ENCODE data around the gene OR8U1. TPM values are rescaled to one million over a fixed set of nuclear protein-coding genes. Genes with fewer than 3 reads are reported as not detected.

Gene OR8U1
- total RNA-seq, result not detected

DNA sequence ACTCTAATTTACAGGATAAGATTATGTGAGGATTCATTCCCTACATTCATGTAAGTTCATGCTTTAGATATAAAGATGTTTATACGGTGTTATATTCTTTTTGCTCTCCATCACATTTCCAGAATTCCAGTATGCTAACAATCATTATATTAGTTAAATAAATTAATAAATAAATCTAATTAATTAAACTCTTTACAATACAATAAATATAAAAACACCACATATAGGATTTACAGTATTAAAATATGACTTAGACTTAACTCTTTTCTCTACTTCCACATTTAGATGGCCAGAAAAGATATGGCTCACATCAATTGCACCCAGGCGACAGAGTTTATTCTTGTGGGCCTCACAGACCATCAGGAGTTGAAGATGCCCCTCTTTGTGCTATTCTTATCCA, at the start of gene OR8U1:
Gene OR8U1, plus strand, starts transcription at position 301 of the 400 bp plus-strand sequence. Its CDS starts 0 bp downstream, at position 301.
- TF ChIP-seq, protein P1, sequence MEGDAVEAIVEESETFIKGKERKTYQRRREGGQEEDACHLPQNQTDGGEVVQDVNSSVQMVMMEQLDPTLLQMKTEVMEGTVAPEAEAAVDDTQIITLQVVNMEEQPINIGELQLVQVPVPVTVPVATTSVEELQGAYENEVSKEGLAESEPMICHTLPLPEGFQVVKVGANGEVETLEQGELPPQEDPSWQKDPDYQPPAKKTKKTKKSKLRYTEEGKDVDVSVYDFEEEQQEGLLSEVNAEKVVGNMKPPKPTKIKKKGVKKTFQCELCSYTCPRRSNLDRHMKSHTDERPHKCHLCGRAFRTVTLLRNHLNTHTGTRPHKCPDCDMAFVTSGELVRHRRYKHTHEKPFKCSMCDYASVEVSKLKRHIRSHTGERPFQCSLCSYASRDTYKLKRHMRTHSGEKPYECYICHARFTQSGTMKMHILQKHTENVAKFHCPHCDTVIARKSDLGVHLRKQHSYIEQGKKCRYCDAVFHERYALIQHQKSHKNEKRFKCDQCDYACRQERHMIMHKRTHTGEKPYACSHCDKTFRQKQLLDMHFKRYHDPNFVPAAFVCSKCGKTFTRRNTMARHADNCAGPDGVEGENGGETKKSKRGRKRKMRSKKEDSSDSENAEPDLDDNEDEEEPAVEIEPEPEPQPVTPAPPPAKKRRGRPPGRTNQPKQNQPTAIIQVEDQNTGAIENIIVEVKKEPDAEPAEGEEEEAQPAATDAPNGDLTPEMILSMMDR (IDR thresholded peaks at IDR 0.05; ENCODE audit: low read depth), result no peak

DNA sequence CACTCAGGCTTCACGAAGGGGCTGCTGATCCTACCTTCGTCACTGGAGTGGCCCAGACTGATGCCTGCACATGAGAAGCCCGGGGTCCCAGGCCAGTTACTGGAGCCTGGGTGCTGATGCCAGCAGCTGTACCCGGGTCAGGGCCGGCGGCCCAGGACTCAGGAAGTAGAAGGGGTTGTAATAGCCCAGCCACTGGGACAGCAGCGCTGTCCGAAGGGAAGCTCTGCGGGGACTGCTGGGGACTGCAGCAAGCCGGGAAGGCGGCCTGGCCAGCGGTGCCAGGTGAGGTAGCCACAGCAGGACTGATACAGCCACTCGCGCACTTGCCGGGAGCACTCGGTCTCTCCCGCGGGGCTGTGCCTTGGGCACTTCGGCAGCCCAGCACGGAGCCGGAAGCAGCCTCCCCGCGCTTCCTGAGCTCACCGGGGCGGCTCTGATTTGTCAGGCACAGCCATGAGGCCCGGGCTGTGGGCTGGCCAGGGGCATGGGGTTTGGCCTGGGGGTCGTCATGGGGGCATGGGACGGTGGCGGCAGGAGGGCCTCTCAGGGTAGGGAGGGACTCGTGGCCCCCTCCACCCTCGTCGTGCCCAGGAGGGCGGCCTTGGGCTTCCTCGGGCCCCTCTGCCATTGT, 43.4 kb upstream of the OR8U1 start:
- TF ChIP-seq, protein P1 (IDR thresholded peaks at IDR 0.05; ENCODE audit: low read depth), result no peak

DNA sequence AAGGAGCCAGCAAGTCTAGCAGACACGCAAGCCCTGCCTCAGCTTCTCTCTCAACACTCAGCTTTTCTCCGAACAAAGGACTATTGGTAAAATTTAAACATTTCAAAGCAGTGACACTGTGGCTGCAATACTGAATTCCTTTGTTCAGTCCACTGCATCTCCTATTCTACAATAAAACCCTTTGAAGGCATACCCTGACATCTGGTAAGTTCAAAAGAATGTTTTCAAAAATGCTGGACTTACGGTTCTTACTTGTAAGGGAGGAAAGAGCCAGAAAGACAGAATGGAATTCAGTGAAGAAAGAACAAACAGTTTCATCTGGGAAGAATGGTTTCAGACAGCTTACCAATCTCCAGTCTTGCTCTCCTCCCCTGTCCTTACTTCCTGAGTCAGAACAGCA, 42.3 kb upstream of the OR8U1 start:
- TF ChIP-seq, protein P1 (IDR thresholded peaks at IDR 0.05; ENCODE audit: low read depth), result no peak

DNA sequence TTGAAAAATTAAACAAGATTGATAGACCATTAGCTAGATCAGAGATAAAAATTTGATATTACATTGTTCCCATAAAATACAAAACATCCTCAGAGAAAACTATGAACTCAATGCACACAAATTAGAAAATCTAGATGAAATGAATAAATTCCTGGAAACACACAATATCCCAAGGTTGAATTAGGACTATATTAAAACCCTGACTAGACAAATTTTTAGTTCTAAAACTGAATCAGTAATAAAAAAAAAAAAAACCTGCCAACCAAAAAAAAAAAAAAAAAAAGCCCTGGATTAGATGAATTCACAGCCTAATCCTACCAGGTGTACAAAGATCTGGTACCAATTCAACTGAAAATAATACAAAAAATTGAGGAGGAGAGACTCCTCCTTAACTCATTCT, 35.1 kb upstream of the OR8U1 start:
- TF ChIP-seq, protein P1 (IDR thresholded peaks at IDR 0.05; ENCODE audit: low read depth), result no peak

DNA sequence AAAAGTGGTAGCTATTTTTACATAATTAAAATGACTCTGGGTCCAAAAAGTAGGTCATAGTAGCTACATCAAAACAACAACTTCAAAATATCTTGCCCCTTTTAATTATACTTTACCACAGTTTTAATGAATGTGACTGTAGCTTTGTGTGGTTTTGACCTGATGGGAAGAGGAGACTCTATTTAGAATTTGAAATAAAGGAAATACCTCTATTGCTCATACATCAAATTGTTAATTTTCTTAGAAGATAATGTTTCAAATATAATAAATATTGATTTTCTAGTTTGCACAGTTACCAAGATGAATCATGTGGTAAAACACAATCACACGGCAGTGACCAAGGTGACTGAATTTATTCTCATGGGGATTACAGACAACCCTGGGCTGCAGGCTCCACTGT, 29.7 kb upstream of the OR8U1 start, which contains the start of gene OR8K1:
Gene OR8K1, plus strand, starts transcription at position 301 of the 400 bp plus-strand sequence. Its CDS starts 0 bp downstream, at position 301.
- TF ChIP-seq, protein P1 (IDR thresholded peaks at IDR 0.05; ENCODE audit: low read depth), result no peak

DNA sequence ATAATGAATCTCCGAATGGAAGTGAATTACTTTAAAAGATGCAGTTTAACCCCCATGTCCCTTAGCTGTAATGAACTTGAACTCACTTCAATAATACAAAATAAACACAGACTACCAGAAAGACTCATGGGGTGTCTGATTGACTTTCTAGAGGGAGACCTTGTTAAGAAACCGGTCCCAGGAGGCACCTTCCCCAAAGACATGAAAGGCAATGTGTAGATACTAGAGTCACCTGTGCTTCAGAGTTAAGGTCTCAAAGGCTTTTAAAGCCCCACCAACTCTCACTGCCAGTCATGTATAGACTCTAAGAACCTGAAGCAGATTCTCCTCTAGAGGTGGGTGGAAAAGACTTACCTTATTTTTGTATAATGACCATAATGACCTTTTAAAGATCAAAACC, 21.4 kb upstream of the OR8U1 start, which contains the start of gene OR8J1:
Gene OR8J1, plus strand, starts transcription at position 301 of the 400 bp plus-strand sequence. CDS start 5,956 bp downstream, outside the sequence.
- TF ChIP-seq, protein P1 (IDR thresholded peaks at IDR 0.05; ENCODE audit: low read depth), result no peak

DNA sequence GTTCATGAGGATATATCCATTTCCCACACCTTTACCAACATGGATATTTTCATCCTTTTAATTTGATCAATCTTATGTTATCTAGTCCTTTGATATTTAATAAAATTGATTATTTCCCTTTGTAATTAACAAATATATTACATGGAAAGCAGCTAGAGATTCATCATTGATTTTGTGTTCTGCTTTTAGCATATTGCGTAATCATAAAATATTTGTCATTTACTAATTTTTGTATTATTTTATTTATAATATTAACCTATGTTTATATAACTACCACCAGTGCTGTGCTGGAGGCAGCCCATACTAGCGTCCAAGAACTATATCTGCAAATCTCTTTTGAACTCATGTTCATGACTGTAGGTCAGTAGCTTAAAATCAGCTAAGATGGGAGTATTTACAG, 4.7 kb downstream of the OR8U1 start:
- TF ChIP-seq, protein P1 (IDR thresholded peaks at IDR 0.05; ENCODE audit: low read depth), result no peak
